NCI-H2107 treated with DMSO at 0.1 percent for 48 hours (cell line): ENCODE measurements around the gene KRTAP3-1.
A peak's percentile ranks its signal among the peaks of the same experiment; 100 is the strongest.
"Not testable (repeated sequence)": the region's sequence is repeated elsewhere in the genome, so short reads cannot be mapped to it uniquely, and the experiment has no call there.

Source experiments
- DNase-seq: peaks from one replicate; lab custom pipeline; 2025; ENCODE audit not compliant: unreplicated experiment; lab: John Stamatoyannopoulos, UW

KRTAP3-1 gene

DNA sequence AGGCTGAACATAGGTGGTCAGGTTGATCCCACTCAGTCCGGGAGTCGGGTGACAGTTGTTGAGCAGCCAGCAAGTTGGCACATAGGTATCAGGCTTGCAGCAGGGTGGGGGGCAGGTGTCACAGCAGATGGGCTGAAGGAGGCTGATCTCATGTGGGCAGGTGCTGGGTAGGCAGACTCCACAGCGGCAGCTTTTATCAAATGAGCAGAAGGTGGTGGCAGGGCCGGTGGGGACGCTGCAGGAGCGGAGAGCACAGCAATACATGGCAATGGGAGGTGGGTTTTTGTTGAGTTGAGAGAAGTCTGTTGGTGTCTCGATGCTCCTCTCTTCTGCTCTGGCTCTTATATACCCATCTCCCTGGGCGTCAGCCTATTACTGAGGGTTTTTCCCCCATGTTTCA is at the start of gene KRTAP3-1:
KRTAP3-1 (minus strand) TSS at position 318 of the 400 bp plus-strand sequence; CDS start at position 264, 54 bp downstream.
- DNase-seq: peak; percentile 84

DNA sequence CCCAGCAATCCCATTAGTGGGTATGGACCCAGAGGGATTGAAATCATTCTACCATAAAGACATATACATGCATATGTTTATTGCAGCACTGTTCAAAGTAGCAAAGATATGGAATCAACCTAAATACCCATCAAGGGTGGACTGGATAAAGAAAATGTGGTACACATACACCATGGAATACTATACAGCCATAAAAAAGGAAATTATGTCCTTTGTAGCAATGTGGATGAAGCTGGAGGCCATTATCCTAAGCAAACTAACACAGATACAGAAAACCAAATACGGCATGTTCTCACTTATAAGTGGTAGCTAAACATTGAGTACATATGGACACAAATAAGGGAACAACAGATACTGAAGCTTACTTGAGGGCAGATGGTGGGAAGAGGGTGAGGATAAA is 48.6 kb upstream of the KRTAP3-1 start:
- no peak for DNase-seq

DNA sequence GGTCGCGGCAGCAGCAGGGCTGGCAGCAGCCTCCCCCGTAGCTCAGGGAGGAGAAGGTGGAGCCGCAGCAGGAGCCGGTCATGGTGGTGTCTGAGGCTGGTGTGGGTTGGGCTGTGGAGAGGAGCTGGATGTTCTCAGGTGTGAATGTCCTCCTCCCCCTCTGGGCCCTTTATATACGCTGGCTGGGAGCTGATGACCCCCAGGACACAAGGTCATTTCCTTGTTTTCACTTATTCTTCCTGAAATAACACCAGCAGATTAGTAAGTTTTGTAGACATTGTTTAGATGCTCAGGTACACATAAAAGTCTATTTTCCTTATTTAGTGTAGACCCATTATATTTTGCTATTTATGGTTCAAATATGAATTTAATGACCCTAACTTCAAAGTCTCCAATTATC is 46.2 kb upstream of the KRTAP3-1 start, which contains the start of gene KRTAP2-2:
KRTAP2-2 (minus strand) TSS at position 101 of the 400 bp plus-strand sequence; CDS start at position 82, 19 bp downstream.
- DNase-seq: not testable (repeated sequence)

DNA sequence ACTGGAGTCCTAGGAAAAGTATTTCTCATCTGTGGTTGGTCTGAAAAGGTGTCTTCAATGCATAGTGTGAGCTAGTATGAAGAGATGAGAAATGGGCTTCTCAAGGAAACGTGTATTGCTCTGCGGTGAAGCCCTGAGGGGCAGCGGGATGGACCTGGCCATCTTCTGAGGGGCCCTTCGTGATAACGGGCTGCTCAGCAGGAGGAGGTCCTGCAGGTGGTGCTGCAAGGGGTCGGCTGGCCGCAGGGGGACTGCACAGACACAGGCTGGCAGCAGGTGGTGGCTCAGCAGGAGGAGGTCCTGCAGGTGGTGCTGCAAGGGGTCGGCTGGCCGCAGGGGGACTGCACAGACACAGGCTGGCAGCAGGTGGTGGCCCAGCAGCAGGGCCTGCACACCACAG is 45.6 kb upstream of the KRTAP3-1 start:
- DNase-seq: not testable (repeated sequence)

DNA sequence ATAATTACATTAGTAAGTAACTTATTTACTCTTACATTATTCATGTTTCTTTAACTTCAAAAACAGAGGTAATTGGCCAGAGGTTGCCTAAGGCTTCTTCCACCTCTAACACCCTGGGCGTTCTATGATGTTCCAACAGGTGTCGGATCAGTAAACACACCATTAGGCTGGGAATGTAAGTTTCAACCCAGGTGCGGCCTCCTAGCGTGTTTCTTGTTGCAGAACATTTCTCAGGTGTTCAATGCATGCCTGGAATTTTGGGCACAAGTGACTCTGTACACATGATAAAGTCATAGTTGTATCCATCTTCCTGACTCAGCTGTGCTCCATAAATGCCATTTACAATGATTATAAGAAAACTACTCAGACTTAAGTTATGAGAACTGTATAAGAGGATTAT is 45.1 kb upstream of the KRTAP3-1 start:
- DNase-seq: no peak

DNA sequence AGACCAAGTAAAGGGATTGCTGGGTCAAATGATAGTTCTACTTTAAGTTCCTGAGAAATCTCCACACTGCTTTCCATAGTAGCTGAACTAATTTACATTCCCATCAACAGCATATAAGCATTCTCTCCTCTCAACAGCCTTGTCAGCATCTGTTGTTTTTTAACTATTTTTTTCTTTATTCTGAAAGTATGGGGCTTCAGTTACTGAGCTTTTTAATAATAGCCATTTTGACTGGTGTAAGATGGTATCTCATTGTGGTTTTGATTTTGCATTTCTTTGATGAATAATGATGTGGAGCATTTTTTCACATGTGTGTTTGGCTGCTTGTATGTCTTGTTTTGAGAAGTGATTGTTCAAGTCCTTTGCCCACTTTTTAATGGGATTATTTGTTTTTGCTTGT is 43.6 kb upstream of the KRTAP3-1 start:
- no peak for DNase-seq

DNA sequence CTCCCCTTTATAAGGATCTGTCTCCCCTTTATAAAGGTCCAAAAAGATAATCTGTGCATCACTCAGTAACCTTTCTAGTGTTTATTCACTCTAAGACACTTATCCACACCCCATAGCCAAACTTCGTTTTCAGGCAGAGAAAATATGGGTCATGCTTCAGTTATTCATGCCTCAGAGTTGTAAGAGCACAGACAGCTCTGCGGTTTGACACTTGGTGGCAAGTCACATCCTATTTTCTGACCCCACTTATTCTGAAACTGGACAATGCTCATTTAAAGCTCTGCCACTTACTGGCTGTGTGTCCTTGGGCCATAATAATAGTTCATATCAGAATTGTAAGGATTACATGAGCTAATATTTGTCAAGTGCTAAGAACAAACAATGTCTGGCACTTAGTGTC is 40.2 kb upstream of the KRTAP3-1 start:
- no peak for DNase-seq

DNA sequence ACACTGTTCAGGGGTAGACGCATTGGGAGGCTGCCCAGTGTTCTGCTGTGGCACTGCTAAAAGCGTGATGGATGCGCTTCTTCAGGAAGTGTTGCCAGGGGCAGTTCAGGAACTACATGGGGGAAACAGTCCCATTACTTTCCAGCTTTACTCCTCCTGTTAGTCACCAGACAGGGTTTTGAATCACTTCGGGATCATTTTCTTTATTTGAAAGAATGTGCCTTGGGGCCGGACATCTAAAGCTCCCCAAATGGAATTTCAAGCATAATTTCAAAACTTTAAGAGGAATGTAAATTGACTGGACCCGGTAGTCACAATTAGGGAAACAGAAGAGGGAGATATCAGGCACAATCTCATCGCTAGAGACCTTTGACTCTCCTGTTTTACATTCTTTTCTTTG is 39.5 kb upstream of the KRTAP3-1 start:
- DNase-seq: no peak

DNA sequence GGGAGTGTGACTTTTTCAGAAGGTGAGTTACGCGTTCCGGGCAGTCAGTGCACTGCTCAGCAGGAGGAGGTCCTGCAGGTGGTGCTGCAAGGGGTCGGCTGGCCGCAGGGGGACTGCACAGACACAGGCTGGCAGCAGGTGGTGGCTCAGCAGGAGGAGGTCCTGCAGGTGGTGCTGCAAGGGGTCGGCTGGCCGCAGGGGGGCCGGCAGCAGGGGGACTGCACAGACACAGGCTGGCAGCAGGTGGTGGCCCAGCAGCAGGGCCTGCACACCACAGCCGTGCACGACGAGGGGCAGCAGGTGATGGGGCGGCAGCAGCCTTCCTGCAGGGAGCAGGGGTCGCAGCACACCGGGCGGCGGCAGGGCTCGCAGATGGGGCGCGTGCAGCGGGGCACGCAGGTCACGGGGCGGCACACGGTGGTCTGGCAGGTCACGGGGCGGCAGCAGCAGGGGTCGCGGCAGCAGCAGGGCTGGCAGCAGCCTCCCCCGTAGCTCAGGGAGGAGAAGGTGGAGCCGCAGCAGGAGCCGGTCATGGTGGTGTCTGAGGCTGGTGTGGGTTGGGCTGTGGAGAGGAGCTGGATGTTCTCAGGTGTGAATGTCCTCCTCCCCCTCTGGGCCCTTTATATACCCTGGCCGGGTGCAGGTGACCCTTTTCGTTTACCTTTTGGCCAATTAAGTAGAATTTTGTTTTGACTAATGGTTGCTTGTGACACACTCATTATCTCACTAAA is 38.0 kb upstream of the KRTAP3-1 start, which contains the start of gene KRTAP2-1:
KRTAP2-1 (minus strand) TSS at position 582 of the 731 bp plus-strand sequence; CDS start at position 533, 49 bp downstream.
- DNase-seq: not testable (repeated sequence)

DNA sequence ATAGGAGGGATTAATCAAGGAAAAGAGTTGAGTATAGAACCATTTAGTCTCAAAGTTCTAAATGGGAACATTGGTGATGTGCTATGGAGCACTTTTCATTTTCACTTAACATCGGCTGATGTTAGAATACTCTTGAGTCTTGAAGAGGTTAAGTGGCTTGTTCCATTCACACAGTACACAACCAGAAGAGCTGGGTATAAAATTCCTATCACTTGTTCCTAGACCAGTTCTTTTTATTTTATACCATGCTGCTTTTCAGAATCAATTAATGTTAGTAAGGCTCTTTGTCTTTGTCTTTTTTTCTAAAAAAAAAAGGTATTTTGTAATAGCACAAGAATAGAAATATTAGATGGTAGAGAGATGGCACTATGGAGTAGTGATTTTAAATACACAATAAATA is 34.0 kb upstream of the KRTAP3-1 start:
- DNase-seq: no peak

DNA sequence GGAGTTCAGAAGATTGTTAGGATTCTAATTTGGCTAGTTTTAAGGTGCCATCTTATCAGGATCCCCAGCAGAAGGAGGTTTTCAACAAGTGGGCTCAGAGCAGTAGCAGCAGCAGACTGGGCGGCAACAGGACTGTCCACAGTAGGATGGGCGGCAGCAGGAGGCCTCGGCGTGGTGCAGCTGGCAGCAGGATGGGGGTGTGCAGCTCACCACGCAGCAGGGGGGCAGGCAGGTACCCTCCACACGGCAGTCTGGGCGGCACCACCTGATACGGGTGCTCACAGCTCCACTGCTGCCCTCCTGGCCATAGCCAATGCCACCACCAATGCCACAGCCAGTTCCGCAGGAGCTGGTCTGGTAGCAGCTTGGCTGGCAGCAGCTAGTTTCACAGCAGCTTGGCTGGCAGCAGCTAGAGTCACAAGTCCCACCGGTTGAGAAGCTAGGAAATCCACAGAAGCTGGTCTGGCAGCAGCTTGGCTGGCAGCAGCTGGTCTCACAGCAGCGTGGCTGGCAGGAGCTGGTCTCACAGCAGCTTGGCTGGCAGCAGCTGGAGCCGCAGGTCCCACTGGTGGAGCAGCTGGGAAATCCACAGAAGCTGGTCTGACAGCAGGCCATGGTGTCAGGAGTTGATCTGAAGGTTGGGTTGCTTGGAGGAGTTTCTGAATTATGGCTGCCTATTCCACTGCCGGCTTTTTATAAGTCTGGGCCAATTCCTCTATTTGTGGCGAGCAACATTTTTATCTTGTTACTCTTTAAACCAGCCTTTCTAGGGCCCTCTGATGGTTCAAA is 32.0 kb upstream of the KRTAP3-1 start, which contains the start of gene KRTAP1-1:
KRTAP1-1 (minus strand) TSS at position 668 of the 789 bp plus-strand sequence; CDS start at position 615, 53 bp downstream.
- peak; percentile 30 for DNase-seq

DNA sequence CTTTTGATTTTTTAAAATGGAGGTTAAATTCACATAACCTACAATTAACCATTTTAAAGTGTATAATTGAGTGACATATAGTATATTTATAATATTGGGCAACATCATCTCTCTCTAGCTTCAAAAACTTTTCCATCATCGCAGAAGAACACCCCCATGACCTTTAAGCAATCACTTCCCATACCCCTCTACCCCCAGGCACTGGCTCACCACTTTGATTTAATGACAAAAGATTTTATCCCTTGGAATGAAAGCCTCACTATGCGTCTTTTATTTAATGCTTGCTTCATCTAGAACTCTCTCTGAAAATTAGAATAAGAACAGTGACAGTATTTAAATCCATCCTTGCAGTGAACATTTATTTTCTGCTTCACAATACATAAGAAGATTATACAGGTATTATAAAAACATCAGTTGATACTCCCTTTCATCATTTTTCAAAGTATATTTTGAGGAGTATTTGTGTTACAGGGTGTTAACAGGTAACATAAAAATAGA is 29.0 kb upstream of the KRTAP3-1 start:
- DNase-seq: no peak

DNA sequence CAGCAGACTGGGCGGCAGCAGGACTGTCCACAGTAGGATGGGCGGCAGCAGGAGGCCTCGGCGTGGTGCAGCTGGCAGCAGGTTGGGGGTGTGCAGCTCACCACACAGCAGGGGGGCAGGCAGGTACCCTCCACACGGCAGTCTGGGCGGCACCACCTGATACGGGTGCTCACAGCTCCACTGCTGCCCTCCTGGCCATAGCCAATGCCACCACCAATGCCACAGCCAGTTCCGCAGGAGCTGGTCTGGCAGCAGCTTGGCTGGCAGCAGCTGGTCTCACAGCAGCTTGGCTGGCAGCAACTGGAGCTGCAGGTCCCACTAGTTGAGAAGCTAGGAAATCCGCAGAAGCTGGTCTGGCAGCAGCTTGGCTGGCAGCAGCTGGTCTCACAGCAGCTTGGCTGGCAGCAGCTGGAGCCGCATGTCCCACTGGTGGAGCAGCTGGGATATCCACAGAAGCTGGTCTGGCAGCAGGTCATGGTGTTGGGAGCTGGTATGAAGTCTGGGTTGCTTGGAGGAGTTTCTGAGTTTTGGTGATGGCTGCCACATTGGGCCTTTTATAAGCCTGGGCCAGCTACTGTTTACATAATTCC is 25.5 kb upstream of the KRTAP3-1 start, which contains the start of gene KRTAP1-3:
KRTAP1-3 (minus strand) TSS at position 529 of the 590 bp plus-strand sequence; CDS start at position 476, 53 bp downstream.
- DNase-seq: not testable (repeated sequence)

DNA sequence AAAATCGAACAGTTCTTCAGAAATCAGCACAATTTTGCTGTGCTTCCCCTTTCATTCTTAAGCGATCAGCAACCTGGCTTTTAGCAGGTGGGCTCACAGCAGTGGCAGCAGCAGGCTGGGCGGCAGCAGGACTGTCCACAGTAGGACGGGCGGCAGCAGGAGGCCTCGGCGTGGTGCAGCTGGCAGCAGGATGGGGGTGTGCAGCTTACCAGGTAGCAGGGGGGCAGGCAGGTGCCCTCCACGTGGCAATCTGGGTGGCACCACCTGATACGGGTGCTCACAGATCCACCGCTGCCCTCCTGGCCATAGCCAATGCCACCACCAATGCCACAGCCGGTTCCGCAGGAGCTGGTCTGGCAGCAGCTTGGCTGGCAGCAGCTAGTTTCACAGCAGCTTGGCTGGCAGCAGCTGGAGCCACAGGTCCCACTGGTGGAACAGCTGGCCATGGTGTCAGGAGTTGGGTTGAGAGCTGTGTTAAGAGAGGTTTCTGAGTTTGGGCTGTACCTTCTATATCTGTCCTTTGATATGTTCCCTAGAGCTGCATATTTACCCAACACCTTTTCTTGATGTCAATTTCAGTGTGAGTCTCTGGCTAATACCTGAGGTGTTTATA is 20.8 kb upstream of the KRTAP3-1 start, which contains the start of gene KRTAP1-4:
KRTAP1-4 (minus strand) TSS at position 563 of the 613 bp plus-strand sequence; CDS start at position 446, 117 bp downstream.
- no peak for DNase-seq

DNA sequence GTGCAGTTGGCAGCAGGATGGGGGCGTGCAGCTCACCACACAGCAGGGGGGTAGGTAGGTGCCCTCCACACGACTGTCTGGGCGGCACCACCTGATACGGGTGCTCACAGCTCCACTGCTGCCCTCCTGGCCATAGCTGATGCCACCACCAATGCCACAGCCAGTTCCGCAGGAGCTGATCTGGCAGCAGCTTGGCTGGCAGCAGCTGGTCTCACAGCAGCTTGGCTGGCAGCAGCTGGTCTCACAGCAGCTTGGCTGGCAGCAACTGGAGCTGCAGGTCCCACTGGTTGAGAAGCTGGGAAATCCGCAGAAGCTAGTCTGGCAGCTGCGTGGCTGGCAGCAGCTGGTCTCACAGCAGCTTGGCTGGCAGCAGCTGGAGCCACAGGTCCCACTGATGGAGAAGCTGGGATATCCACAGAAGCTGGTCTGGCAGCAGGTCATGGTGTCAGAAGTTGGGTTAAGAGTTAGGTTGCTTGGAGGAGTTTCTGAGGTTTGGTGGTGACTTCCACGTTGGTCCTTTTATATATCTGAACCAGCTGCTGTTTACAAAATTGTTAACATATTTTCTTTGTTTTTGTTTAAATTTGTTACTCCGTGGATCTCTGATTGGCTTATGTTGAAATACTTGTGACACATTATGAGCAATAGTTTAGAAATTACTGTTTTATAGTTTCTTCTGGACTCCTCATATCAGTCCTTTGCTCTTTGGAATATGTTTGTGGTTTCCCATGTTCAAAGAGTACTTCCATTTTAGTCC is 18.0 kb upstream of the KRTAP3-1 start, which contains the start of gene KRTAP1-5:
KRTAP1-5 (minus strand) TSS at position 494 of the 757 bp plus-strand sequence; CDS start at position 441, 53 bp downstream.
- no peak for DNase-seq

DNA sequence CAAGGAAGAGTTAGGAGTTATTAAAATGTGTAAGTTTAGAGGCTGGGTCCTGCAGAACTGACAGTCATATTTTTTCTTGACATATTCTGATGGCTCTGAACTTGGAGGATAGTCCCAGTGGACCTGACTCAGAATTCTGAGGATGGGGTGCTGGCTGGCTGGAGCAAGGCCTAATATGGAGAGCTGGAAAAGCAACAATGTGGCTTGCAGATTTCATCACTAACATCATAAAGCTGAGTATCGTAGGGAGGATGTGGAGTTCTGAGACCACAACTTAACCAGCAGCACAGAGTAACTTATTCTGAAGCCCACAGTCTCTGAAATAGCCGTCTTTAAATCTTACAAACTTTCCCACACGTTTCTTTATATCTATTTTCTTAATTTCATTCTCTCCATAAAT is 15.8 kb upstream of the KRTAP3-1 start:
- no peak for DNase-seq

DNA sequence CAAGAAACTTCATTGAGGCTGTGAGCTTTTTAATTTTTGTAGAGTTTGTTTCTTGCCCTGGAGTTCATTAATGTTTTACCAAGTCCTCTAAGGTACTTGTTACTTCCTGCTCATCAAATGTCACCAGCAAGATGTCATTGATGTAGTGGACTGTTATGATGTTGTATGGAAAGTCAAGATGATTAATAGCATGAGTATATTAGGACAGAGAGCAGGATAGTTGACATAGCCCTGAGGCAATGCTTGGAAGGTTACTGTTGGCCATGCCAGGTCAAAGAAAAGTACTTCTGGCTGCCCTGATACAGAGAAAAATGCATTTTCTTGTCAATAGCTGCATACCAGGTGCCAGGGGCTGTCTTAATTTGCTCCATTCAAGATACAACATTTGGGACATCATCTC is 11.4 kb upstream of the KRTAP3-1 start:
- DNase-seq: no peak

DNA sequence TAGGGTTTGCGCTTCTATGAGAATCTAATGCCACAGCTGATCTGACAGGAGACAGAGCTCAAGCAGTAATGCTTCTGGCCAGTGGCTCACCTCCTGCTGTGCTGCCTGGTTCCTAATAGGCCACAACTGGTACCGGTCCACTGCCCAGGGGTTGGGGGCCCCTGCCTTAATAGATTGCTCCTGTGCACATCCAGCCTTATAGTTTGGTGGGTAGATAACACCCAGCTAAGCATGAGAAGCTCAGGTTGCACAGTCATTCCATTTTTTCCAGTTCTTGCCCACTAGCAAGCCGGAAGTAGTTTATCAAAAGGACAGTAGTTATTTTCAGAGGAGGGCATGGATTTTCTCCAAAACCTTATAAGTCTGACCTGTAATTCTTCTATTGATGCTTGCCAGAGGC is 10.5 kb upstream of the KRTAP3-1 start:
- no peak for DNase-seq

DNA sequence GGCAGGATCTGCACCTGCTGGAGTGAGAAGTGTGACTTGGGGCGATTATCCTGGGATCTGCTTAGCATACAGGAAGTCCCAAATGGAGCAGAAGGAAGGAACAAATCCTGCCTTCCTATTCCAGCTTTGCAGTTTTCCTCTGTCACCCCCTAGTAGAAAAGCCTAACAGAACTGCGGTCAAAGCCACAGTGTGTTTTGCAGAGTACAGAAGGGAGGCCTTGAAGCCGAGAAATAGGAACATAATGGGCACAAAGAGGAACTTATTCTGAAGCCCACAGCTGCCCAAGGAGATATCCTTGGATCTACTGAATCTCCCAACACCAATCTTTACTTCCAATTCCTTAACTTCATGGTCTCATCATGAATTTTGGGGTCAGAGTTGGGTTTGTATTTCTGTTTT is 9.6 kb upstream of the KRTAP3-1 start:
- DNase-seq: no peak
